Stomach (tissue), 4 donors: ENCODE measurements around the gene IKZF4.

ENCODE experiments used
- POLR2A ChIP-seq, 4 donors: fragments of 450-650 bp; IDR thresholded peaks; one replicate each; pipeline ENCODE4 v1.6.1; 2016; ENCODE audit warnings: antibody characterized with exemption in 4 of 4, control low read depth in 2 of 4, mild to moderate bottlenecking in 1 of 4, moderate library complexity in 1 of 4
- POLR2AphosphoS5 ChIP-seq, 3 donors: sonication (generic); formaldehyde crosslinking; IDR thresholded peaks; one replicate each; pipeline ENCODE4 v1.6.1; 2016; ENCODE audit warnings: antibody characterized with exemption in 3 of 3
- TF ChIP-seq, protein P1 (sequence below), 7 experiments: fragments of 450-650 bp in 4 of 7; fragments of 200-600 bp in 3 of 7; sonication (generic) in 3 of 7; IDR thresholded peaks; one replicate each; pipeline ENCODE4 v1.5.1; 2016 to 2019; ENCODE audit warnings: antibody characterized with exemption in 7 of 7, control low read depth in 2 of 7, mild to moderate bottlenecking in 1 of 7

DNA sequence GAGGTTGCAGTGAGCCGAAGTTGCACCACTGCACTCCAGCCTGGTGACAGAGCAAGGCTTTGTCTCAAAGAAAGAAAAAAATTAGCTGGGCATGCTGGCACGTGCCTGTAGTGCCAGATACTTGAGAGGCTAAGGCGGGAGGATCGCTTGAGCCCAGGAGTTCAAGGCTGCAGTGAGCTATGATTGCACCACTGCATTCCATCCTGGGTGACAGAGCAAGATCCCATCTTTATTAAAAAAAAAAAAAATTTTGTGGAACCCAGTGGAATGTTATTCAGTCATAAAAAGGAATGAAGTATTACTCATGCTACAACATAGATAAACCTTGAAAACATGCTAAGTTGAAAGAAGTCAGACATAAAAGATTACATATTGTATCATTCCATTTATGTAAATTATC, 50.8 kb downstream of the IKZF4 start:
- TF ChIP-seq, protein P1, sequence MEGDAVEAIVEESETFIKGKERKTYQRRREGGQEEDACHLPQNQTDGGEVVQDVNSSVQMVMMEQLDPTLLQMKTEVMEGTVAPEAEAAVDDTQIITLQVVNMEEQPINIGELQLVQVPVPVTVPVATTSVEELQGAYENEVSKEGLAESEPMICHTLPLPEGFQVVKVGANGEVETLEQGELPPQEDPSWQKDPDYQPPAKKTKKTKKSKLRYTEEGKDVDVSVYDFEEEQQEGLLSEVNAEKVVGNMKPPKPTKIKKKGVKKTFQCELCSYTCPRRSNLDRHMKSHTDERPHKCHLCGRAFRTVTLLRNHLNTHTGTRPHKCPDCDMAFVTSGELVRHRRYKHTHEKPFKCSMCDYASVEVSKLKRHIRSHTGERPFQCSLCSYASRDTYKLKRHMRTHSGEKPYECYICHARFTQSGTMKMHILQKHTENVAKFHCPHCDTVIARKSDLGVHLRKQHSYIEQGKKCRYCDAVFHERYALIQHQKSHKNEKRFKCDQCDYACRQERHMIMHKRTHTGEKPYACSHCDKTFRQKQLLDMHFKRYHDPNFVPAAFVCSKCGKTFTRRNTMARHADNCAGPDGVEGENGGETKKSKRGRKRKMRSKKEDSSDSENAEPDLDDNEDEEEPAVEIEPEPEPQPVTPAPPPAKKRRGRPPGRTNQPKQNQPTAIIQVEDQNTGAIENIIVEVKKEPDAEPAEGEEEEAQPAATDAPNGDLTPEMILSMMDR (IDR thresholded peaks at IDR 0.05): no peak
- TF ChIP-seq POLR2AphosphoS5 (IDR thresholded peaks at IDR 0.05) (no peak), POLR2A (IDR thresholded peaks at IDR 0.05) (no peak)
